GM20000 (cell line): Measurements from ENCODE around the gene FMNL2.

Experiments used
- DNase-seq: peaks from one replicate; pipeline ENCODE4 v3.0.0; 2012; ENCODE audit warnings: low spot score
- CTCF ChIP-seq: IDR thresholded peaks from 2 replicates; pipeline ENCODE4 v1.5.1; 2012; ENCODE audit warnings: mild to moderate bottlenecking, control low read depth; ENCODE audit errors: extremely low read depth, missing control alignments

The FMNL2 gene

GRCh38 chr2:152682663-152683062, 347.7 kb downstream of the FMNL2 start:
- TF ChIP-seq CTCF: no peak
- no peak for DNase-seq

- no peak for DNase-seq
- TF ChIP-seq CTCF: no peak
These were observed 348.4 kb downstream of the FMNL2 start for GRCh38 chr2:152683400-152683799.

- no peak for DNase-seq
- no peak for TF ChIP-seq CTCF
These were observed 351.3 kb downstream of the FMNL2 start for GRCh38 chr2:152686321-152686720.

GRCh38 chr2:152693033-152693432, 358.1 kb downstream of the FMNL2 start:
- peak; percentile 38 for DNase-seq
- TF ChIP-seq CTCF: no peak

GRCh38 chr2:152694161-152694661, 359.2 kb downstream of the FMNL2 start:
- no peak for TF ChIP-seq CTCF
- no peak for DNase-seq

- no peak for TF ChIP-seq CTCF
- DNase-seq: no peak
These were observed 360.8 kb downstream of the FMNL2 start for GRCh38 chr2:152695763-152696162.

- no peak for DNase-seq
- TF ChIP-seq CTCF: no peak
These were observed 361.5 kb downstream of the FMNL2 start for GRCh38 chr2:152696476-152696875.
